Ishikawa (cell line): Measurements from ENCODE around the gene ARHGAP26.

Experiments
- CEBPB ChIP-seq: IDR thresholded peaks from 2 replicates; pipeline ENCODE4 v1.6.1; 2012
- CREB1 ChIP-seq: IDR thresholded peaks from 2 replicates; pipeline ENCODE4 v1.6.1; 2012; ENCODE audit warnings: low read depth
- EGR1 ChIP-seq: IDR thresholded peaks from 2 replicates; pipeline ENCODE4 v1.6.1; 2012
- EP300 ChIP-seq: IDR thresholded peaks from 2 replicates; pipeline ENCODE4 v1.6.1; 2012; ENCODE audit warnings: borderline replicate concordance
- FOXM1 ChIP-seq: IDR thresholded peaks from 2 replicates; pipeline ENCODE4 v1.6.1; 2012; ENCODE audit warnings: low read depth, borderline replicate concordance
- NFIC ChIP-seq: IDR thresholded peaks from 2 replicates; pipeline ENCODE4 v1.6.1; 2012
- RAD21 ChIP-seq: IDR thresholded peaks from 2 replicates; pipeline ENCODE4 v1.6.1; 2012; ENCODE audit warnings: low read depth
- TAF1 ChIP-seq: IDR thresholded peaks from 2 replicates; pipeline ENCODE4 v1.6.1; 2012; ENCODE audit warnings: low read depth, mild to moderate bottlenecking
- TCF12 ChIP-seq: IDR thresholded peaks from 2 replicates; pipeline ENCODE4 v1.6.1; 2012; ENCODE audit warnings: low read depth
- TEAD4 ChIP-seq: IDR thresholded peaks from 2 replicates; pipeline ENCODE4 v1.6.1; 2012
- YY1 ChIP-seq: IDR thresholded peaks from 2 replicates; pipeline ENCODE4 v1.6.1; 2012; ENCODE audit warnings: low read depth
- ZBTB7A ChIP-seq: IDR thresholded peaks from 2 replicates; pipeline ENCODE4 v1.6.1; 2012; ENCODE audit warnings: low read depth
- TF ChIP-seq, protein P1 (sequence below): IDR thresholded peaks from 2 replicates; pipeline ENCODE4 v1.6.1; 2012
- TF ChIP-seq, protein P2 (sequence below): IDR thresholded peaks from 2 replicates; pipeline ENCODE4 v1.6.1; 2012; ENCODE audit warnings: low read depth, mild to moderate bottlenecking
- TF ChIP-seq, protein P3 (sequence below): IDR thresholded peaks from 2 replicates; pipeline ENCODE4 v1.6.1; 2012

The ARHGAP26 gene

DNA sequence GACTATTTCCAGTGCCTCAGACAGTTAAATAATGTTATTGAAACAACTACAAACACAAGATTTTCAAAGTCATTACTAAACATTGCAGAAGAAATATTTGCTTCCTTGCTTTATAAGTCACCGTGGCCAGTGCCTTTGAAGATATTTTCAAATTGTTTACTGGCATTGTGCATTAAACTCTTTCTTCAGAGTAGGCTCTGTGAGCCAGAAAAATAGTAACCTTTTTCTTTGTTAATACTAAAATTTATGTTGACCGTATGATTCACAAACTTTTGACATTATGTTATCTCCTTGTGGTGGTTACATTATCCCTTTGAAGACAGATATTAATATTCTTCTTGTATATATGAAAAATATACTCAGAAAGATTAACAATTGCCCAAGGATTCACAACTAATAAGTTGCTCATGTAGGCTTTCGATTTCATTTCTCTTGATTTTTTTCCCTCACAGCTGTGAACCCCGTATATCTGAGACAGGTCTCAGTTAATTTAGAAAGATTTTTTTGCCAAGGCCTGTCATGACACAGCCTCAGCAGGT lies 493.2 kb downstream of the ARHGAP26 start:
- no peak for TF ChIP-seq RAD21
- TF ChIP-seq FOXM1 = no peak
- TF ChIP-seq TEAD4 = no peak
- TF ChIP-seq EGR1 = no peak
- TF ChIP-seq CEBPB = no peak
- no peak for TF ChIP-seq TCF12
- no peak for TF ChIP-seq EP300
- TF ChIP-seq, protein P1, sequence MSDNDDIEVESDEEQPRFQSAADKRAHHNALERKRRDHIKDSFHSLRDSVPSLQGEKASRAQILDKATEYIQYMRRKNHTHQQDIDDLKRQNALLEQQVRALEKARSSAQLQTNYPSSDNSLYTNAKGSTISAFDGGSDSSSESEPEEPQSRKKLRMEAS = no peak
- no peak for TF ChIP-seq TAF1
- no peak for TF ChIP-seq ZBTB7A
- TF ChIP-seq, protein P2, sequence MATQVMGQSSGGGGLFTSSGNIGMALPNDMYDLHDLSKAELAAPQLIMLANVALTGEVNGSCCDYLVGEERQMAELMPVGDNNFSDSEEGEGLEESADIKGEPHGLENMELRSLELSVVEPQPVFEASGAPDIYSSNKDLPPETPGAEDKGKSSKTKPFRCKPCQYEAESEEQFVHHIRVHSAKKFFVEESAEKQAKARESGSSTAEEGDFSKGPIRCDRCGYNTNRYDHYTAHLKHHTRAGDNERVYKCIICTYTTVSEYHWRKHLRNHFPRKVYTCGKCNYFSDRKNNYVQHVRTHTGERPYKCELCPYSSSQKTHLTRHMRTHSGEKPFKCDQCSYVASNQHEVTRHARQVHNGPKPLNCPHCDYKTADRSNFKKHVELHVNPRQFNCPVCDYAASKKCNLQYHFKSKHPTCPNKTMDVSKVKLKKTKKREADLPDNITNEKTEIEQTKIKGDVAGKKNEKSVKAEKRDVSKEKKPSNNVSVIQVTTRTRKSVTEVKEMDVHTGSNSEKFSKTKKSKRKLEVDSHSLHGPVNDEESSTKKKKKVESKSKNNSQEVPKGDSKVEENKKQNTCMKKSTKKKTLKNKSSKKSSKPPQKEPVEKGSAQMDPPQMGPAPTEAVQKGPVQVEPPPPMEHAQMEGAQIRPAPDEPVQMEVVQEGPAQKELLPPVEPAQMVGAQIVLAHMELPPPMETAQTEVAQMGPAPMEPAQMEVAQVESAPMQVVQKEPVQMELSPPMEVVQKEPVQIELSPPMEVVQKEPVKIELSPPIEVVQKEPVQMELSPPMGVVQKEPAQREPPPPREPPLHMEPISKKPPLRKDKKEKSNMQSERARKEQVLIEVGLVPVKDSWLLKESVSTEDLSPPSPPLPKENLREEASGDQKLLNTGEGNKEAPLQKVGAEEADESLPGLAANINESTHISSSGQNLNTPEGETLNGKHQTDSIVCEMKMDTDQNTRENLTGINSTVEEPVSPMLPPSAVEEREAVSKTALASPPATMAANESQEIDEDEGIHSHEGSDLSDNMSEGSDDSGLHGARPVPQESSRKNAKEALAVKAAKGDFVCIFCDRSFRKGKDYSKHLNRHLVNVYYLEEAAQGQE = no peak
- TF ChIP-seq, protein P3, sequence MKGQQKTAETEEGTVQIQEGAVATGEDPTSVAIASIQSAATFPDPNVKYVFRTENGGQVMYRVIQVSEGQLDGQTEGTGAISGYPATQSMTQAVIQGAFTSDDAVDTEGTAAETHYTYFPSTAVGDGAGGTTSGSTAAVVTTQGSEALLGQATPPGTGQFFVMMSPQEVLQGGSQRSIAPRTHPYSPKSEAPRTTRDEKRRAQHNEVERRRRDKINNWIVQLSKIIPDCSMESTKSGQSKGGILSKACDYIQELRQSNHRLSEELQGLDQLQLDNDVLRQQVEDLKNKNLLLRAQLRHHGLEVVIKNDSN = no peak
- no peak for TF ChIP-seq CREB1
- no peak for TF ChIP-seq NFIC
- TF ChIP-seq YY1 = no peak

DNA sequence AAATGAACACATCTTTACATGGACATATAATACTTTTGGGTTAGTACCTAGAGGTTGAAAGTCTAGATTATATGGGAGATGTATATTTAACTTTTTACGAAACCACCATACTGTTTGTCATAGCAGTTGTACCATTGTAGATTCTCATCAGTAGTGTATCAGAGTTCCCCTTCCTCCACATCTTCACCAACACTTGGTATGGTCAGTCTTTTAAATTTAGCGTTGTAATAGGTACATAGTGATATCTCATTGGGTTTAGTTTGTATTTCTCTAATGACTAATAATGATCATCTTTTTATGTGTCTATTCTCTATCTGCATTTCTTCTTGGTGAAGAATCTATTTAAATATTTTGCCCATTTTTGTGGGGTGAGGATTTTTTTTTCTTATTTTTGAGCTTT lies 495.8 kb downstream of the ARHGAP26 start:
- no peak for TF ChIP-seq NFIC
- no peak for TF ChIP-seq CEBPB
- TF ChIP-seq EP300 = no peak
- no peak for TF ChIP-seq CREB1
- TF ChIP-seq, protein P3 = no peak
- no peak for TF ChIP-seq TEAD4
- TF ChIP-seq TCF12 = no peak

DNA sequence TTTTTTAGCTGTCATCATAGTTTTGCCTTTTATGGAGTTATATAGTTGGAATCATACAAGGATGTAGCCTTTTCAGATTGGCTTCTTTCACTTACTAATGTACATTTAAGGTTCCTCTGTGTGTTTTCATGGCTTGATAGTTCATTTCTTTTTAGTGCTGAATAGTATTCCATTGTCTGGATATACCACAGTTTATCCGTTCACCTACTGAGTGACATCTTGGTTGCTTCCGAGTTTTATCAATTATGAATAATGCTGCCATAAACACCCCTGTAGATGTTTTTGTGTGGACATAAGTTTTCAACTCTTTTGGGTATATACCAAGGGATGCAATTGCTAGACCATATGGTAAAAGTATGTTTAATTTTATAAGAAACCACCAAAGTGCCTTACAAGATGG lies 497.0 kb downstream of the ARHGAP26 start:
- TF ChIP-seq TCF12 = no peak
- no peak for TF ChIP-seq EP300
- no peak for TF ChIP-seq RAD21
- TF ChIP-seq, protein P1 = no peak
- no peak for TF ChIP-seq ZBTB7A
- TF ChIP-seq TEAD4 = no peak
- no peak for TF ChIP-seq EGR1
- TF ChIP-seq, protein P3 = no peak
- TF ChIP-seq, protein P2 = no peak
- no peak for TF ChIP-seq TAF1
- no peak for TF ChIP-seq CREB1
- TF ChIP-seq CEBPB = no peak
- no peak for TF ChIP-seq FOXM1
- no peak for TF ChIP-seq YY1
- no peak for TF ChIP-seq NFIC

DNA sequence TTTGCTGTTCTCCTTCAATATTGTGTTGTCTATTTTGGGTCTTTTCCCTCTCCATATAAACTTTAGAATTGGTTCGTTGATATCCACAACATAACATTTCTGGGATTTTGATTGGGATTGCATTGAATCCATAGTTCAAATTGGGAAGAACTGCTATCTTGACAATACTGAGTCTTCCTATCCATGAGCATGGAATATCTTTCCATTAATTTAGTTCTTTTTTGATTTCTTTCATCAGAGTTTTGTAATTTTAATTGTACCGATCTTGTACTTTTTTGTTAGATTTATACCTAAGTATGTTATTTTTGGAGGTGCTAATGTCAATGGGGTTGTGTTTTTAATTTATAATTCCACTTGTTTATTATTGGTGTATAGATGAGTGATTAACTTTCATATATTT lies 498.2 kb downstream of the ARHGAP26 start:
- TF ChIP-seq TCF12 (no peak), NFIC (no peak), TAF1 (no peak)

DNA sequence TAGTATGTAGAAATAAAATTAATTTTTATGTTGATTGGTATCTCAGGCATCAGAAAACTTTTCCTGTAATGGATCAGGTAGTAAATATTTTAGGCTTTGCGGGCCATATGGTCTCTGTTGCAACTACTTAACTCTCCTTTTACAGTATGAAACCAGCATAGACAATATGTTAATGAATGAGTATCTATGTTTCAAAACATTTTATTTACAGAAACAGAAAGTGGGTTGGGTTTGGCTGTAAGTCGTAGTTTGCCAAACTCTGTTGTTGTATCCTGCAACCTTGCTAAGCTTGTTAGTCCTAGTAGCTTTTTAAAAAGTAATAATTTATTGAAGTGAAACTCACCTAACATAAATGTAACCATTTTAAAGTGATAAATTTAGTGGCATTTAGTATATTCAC lies 501.3 kb downstream of the ARHGAP26 start:
- no peak for TF ChIP-seq NFIC

DNA sequence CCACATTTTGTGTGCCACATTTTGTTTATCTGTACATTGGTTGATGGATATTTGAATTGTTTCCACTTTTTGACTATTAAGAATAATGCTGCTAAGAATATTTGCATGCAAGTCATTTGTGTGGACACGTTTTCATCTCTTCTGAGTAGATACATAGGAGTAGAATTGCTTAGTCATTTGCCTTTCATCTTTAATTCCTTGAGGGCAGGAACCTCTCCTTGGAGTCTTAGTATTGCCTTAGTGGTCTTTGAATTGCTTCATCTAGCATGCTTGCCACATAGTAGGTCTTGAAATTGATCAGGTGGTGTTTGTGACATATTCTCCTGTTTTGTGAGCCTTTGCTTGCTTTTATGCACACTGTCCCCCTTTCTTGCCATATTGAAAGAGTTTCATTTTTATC lies 504.8 kb downstream of the ARHGAP26 start:
- TF ChIP-seq TAF1 = no peak
- TF ChIP-seq EGR1 = no peak
- TF ChIP-seq, protein P3 = no peak
- no peak for TF ChIP-seq YY1
- no peak for TF ChIP-seq CREB1
- TF ChIP-seq NFIC = no peak
- TF ChIP-seq EP300 = no peak
- TF ChIP-seq, protein P2 = no peak
- TF ChIP-seq ZBTB7A = no peak
- TF ChIP-seq CEBPB = no peak
- TF ChIP-seq, protein P1 = no peak
- TF ChIP-seq RAD21 = no peak
- TF ChIP-seq TCF12 = no peak
- TF ChIP-seq TEAD4 = no peak
